ENCODE results near the gene ST8SIA1. TPM values are rescaled to one million over a fixed set of nuclear protein-coding genes. Genes with fewer than 3 reads are reported as not detected.

ST8SIA1 gene
- total and polyA plus RNA-seq, 2 of the 8 experiments (the other 6 are each of a cell fraction or from before 2014, with no cell fraction given), result 1.9 to 4.4 TPM

GRCh38 chr12:22299294-22299912 lies 35.1 kb downstream of the ST8SIA1 start:
- Histone ChIP-seq H3K56ac (replicated peaks; ENCODE audit: insufficient read length, low read depth, low read length) (no peak overlapping the region), H2BK5ac (ENCODE audit: low read depth, low read length) (no peak overlapping the region), H3K4me3 (ENCODE audit: extremely low read depth in 1 of 4, insufficient read depth in 2 of 4, low read depth in 3 of 4, low read length in 4 of 4) (no peak overlapping the region), H4K20me1 (replicated peaks in 1 of 2; ENCODE audit: control insufficient read depth in 1 of 2, insufficient read depth in 2 of 2, low read length in 2 of 2) (no peaks in the 10 kb centered on the region), H3K4me2 (ENCODE audit: insufficient read depth in 1 of 2, low read depth in 2 of 2, low read length in 2 of 2) (no peak overlapping the region), H3K4ac (replicated peaks; ENCODE audit: insufficient read length, low read depth, low read length) (no peak overlapping the region), H3K9me3 (ENCODE audit: insufficient read depth in 2 of 2, low read depth in 1 of 2, low read length in 1 of 2) (peaks cover 27 to 30% of the 10 kb centered on the region in 2 experiments), H2AFZ (ENCODE audit: low read length) (no peak overlapping the region), H3K14ac (ENCODE audit: insufficient read length) (no peak overlapping the region), H2BK15ac (ENCODE audit: low read length) (no peak overlapping the region), H3K79me2 (ENCODE audit: control insufficient read depth in 1 of 2, insufficient read depth in 2 of 2, low read length in 2 of 2) (no peaks in the 10 kb centered on the region), H2BK12ac (ENCODE audit: low read depth, low read length) (no peak overlapping the region), H4K5ac (ENCODE audit: insufficient read length, low read depth, low read length) (no peak overlapping the region), H2BK20ac (ENCODE audit: low read length) (no peak overlapping the region), H3K27me3 (replicated peaks in 1 of 4; ENCODE audit: control insufficient read depth in 3 of 4, extremely low read depth in 1 of 4, insufficient read depth in 3 of 4, low read length in 3 of 4) (no peaks in the 10 kb centered on the region), H3K9ac (replicated peaks in 1 of 4; ENCODE audit: extremely low read depth in 1 of 4, low read depth in 3 of 4, low read length in 3 of 4) (no peak overlapping the region), H2BK120ac (replicated peaks; ENCODE audit: low read depth, low read length) (no peak overlapping the region), H3K36me3 (ENCODE audit: control insufficient read depth in 2 of 4, insufficient read depth in 4 of 4, low read length in 3 of 4) (no peaks in the 10 kb centered on the region; a peak in 1 of 8 replicates), H2AK5ac (ENCODE audit: low read depth, low read length) (no peak overlapping the region), H3K4me1 (replicated peaks in 1 of 4; ENCODE audit: control insufficient read depth in 3 of 4, insufficient read depth in 4 of 4, low read length in 3 of 4) (no peaks in the 10 kb centered on the region), H4K8ac (ENCODE audit: extremely low read depth, insufficient read depth, low read length) (no peak overlapping the region), H3K27ac (ENCODE audit: low read depth, low read length) (no peak overlapping the region), H3K23ac (ENCODE audit: insufficient read length) (no peak overlapping the region), H3K18ac (ENCODE audit: extremely low read depth, low read length) (no peak overlapping the region), H3K79me1 (ENCODE audit: low read depth, low read length) (no peaks in the 10 kb centered on the region), H3K23me2 (ENCODE audit: low read depth, low read length) (no peaks in the 10 kb centered on the region), H4K91ac (replicated peaks; ENCODE audit: insufficient read length, low read length) (no peak overlapping the region)
- DNase-seq (ENCODE audit: low read depth in 1 of 2, low spot score in 2 of 2) (no peak), FAIRE-seq (no peak)
- POLR2A ChIA-PET (ENCODE audit: partially characterized antibody), result no interaction called here
- CTCF ChIA-PET (ENCODE audit: partially characterized antibody), result interaction anchor here (1.7 kb wide), 1 partner anchor 11 kb away, joined by 6 read pairs; no protein-coding TSS in a partner anchor
